Neuron (in vitro differentiated cells): ENCODE results near the gene SPTSSB.

ENCODE experiments used
- H2AFZ ChIP-seq: one replicate; pipeline ENCODE4 v1.6.1; 2013; ENCODE audit warnings: low read depth, mild to moderate bottlenecking, inconsistent platforms, low read length, moderate library complexity
- H3K27me3 ChIP-seq: one replicate; pipeline ENCODE4 v1.6.1; 2013; ENCODE audit warnings: low read length; ENCODE audit not compliant: insufficient read depth
- H3K36me3 ChIP-seq: one replicate; pipeline ENCODE4 v1.6.1; 2013; ENCODE audit warnings: low read length; ENCODE audit not compliant: insufficient read depth
- H3K4me1 ChIP-seq: one replicate; pipeline ENCODE4 v1.6.1; 2013; ENCODE audit warnings: low read length; ENCODE audit not compliant: insufficient read depth
- H3K4me3 ChIP-seq: 2 replicates; pipeline ENCODE4 v1.5.1; 2013; ENCODE audit warnings: mild to moderate bottlenecking, low read length, moderate library complexity
- H3K9me3 ChIP-seq: one replicate; pipeline ENCODE4 v1.6.1; 2013; ENCODE audit warnings: low read length

SPTSSB gene

GRCh38 chr3:161405836-161406235 lies 34.5 kb upstream of the SPTSSB start:
- Histone ChIP-seq H3K36me3 (no peaks in the 10 kb centered on the region), H3K9me3 (no peaks in the 10 kb centered on the region), H3K27me3 (no peaks in the 10 kb centered on the region), H3K4me1 (peaks cover 16% of the 10 kb centered on the region), H3K4me3 (no peak overlapping the region), H2AFZ (no peak overlapping the region)

- Histone ChIP-seq H2AFZ (no peak overlapping the region), H3K9me3 (no peaks in the 10 kb centered on the region), H3K36me3 (no peaks in the 10 kb centered on the region), H3K4me1 (peaks cover 16% of the 10 kb centered on the region), H3K27me3 (no peaks in the 10 kb centered on the region), H3K4me3 (no peak overlapping the region)
Measured at GRCh38 chr3:161405087-161405486, 33.8 kb upstream of the SPTSSB start.

- H3K4me3 ChIP-seq: no peak overlapping the region
- H3K27me3 ChIP-seq: no peaks in the 10 kb centered on the region
Measured at GRCh38 chr3:161403251-161403650, 31.9 kb upstream of the SPTSSB start.

GRCh38 chr3:161401389-161401788 lies 30.1 kb upstream of the SPTSSB start:
- Histone ChIP-seq H3K4me3 (no peak overlapping the region), H2AFZ (no peak overlapping the region), H3K4me1 (peaks cover 16% of the 10 kb centered on the region), H3K36me3 (no peaks in the 10 kb centered on the region), H3K9me3 (no peaks in the 10 kb centered on the region), H3K27me3 (no peaks in the 10 kb centered on the region)

More at GRCh38 chr3:161403251-161403650, 31.9 kb upstream of the SPTSSB start:
- H3K9me3 ChIP-seq: no peaks in the 10 kb centered on the region
- H3K36me3 ChIP-seq: no peaks in the 10 kb centered on the region
- no peak overlapping the region for H2AFZ ChIP-seq
- peaks cover 16% of the 10 kb centered on the region for H3K4me1 ChIP-seq

- H3K9me3 ChIP-seq: no peaks in the 10 kb centered on the region
- H3K27me3 ChIP-seq: no peaks in the 10 kb centered on the region
- peaks cover 16% of the 10 kb centered on the region for H3K4me1 ChIP-seq
- no peak overlapping the region for H3K4me3 ChIP-seq
- no peak overlapping the region for H2AFZ ChIP-seq
- H3K36me3 ChIP-seq: no peaks in the 10 kb centered on the region
Measured at GRCh38 chr3:161400650-161401049, 29.3 kb upstream of the SPTSSB start.

- no peaks in the 10 kb centered on the region for H3K9me3 ChIP-seq
- H3K4me1 ChIP-seq: no peaks in the 10 kb centered on the region
- H2AFZ ChIP-seq: no peak overlapping the region
- H3K27me3 ChIP-seq: peaks cover 11% of the 10 kb centered on the region
- no peak overlapping the region for H3K4me3 ChIP-seq
- no peaks in the 10 kb centered on the region for H3K36me3 ChIP-seq
Measured at GRCh38 chr3:161395115-161396012, 24.0 kb upstream of the SPTSSB start.

- H3K4me1 ChIP-seq: no peaks in the 10 kb centered on the region
- H3K27me3 ChIP-seq: peaks cover 11% of the 10 kb centered on the region
- H3K9me3 ChIP-seq: no peaks in the 10 kb centered on the region
- H3K4me3 ChIP-seq: no peak overlapping the region
- no peaks in the 10 kb centered on the region for H3K36me3 ChIP-seq
- H2AFZ ChIP-seq: no peak overlapping the region
Measured at GRCh38 chr3:161393803-161394202, 22.5 kb upstream of the SPTSSB start.

- no peaks in the 10 kb centered on the region for H3K4me1 ChIP-seq
- no peaks in the 10 kb centered on the region for H3K9me3 ChIP-seq
- H3K27me3 ChIP-seq: peaks cover 11% of the 10 kb centered on the region
- no peak overlapping the region for H2AFZ ChIP-seq
- H3K4me3 ChIP-seq: no peak overlapping the region
- H3K36me3 ChIP-seq: no peaks in the 10 kb centered on the region
Measured at GRCh38 chr3:161393310-161393709, 22.0 kb upstream of the SPTSSB start.

- no peak overlapping the region for H3K4me3 ChIP-seq
- no peaks in the 10 kb centered on the region for H3K4me1 ChIP-seq
- H3K9me3 ChIP-seq: no peaks in the 10 kb centered on the region
- no peaks in the 10 kb centered on the region for H3K36me3 ChIP-seq
- H3K27me3 ChIP-seq: peaks cover 14% of the 10 kb centered on the region
- no peak overlapping the region for H2AFZ ChIP-seq
Measured at GRCh38 chr3:161392853-161393252, 21.5 kb upstream of the SPTSSB start.

GRCh38 chr3:161390200-161390599 lies 18.9 kb upstream of the SPTSSB start:
- Histone ChIP-seq H3K27me3 (peaks cover 13% of the 10 kb centered on the region), H3K36me3 (no peaks in the 10 kb centered on the region), H3K4me1 (peaks cover 6% of the 10 kb centered on the region), H3K9me3 (no peaks in the 10 kb centered on the region), H2AFZ (no peak overlapping the region), H3K4me3 (no peak overlapping the region)

GRCh38 chr3:161389445-161390035 lies 18.2 kb upstream of the SPTSSB start:
- Histone ChIP-seq H3K4me3 (no peak overlapping the region), H2AFZ (no peak overlapping the region), H3K36me3 (no peaks in the 10 kb centered on the region)

GRCh38 chr3:161388855-161389254 lies 17.5 kb upstream of the SPTSSB start:
- H3K4me3 ChIP-seq: no peak overlapping the region
- peaks cover 6% of the 10 kb centered on the region for H3K4me1 ChIP-seq
- H3K36me3 ChIP-seq: no peaks in the 10 kb centered on the region
- no peaks in the 10 kb centered on the region for H3K9me3 ChIP-seq
- peaks cover 9% of the 10 kb centered on the region for H3K27me3 ChIP-seq
- no peak overlapping the region for H2AFZ ChIP-seq

More at GRCh38 chr3:161389445-161390035, 18.2 kb upstream of the SPTSSB start:
- H3K9me3 ChIP-seq: no peaks in the 10 kb centered on the region
- peaks cover 8% of the 10 kb centered on the region for H3K27me3 ChIP-seq
- peaks cover 6% of the 10 kb centered on the region for H3K4me1 ChIP-seq

- no peaks in the 10 kb centered on the region for H3K36me3 ChIP-seq
- H2AFZ ChIP-seq: no peak overlapping the region
- H3K9me3 ChIP-seq: no peaks in the 10 kb centered on the region
- H3K4me1 ChIP-seq: peaks cover 6% of the 10 kb centered on the region
- H3K4me3 ChIP-seq: no peak overlapping the region
- peaks cover 21% of the 10 kb centered on the region for H3K27me3 ChIP-seq
Measured at GRCh38 chr3:161386991-161387770, 15.9 kb upstream of the SPTSSB start.
